CD14-positive monocyte (primary cell): ENCODE data around the gene SLC10A4. TPM values are rescaled to one million over a fixed set of nuclear protein-coding genes. Genes with fewer than 3 reads are reported as not detected.

Experiments used
- DNase-seq, 3 donors: peaks; one replicate each; pipeline ENCODE4 v3.0.0-alpha.2; 2011 to 2022
- H2AFZ ChIP-seq: 2 replicates; pipeline ENCODE4 v1.6.0; 2012; ENCODE audit warnings: mild to moderate bottlenecking, low read depth, low read length, inconsistent platforms; ENCODE audit not compliant: insufficient read depth, poor library complexity, severe bottlenecking
- H3K27ac ChIP-seq, 2 donors: 1 replicate in 1 of 2; 2 replicates in 1 of 2; pipeline ENCODE4 v1.5.1; 2012 to 2013; ENCODE audit warnings: low read length in 2 of 2, control low read depth in 1 of 2, inconsistent platforms in 1 of 2, low read depth in 1 of 2, mild to moderate bottlenecking in 1 of 2
- H3K27me3 ChIP-seq, 2 donors: one replicate each; pipeline versions ENCODE4 v1.6.0 to v1.6.1; 2011 to 2013; ENCODE audit warnings: low read length in 2 of 2; ENCODE audit not compliant: control insufficient read depth in 2 of 2, insufficient read depth in 2 of 2
- H3K36me3 ChIP-seq, 2 donors: replicated peaks in 1 of 2; 1 replicate in 1 of 2; 2 replicates in 1 of 2; pipeline versions ENCODE4 v1.5.1 to v1.6.1; 2012 to 2013; ENCODE audit warnings: low read length in 2 of 2, control low read depth in 1 of 2, inconsistent platforms in 1 of 2, mild to moderate bottlenecking in 1 of 2; ENCODE audit not compliant: insufficient read depth in 2 of 2, control insufficient read depth in 1 of 2
- H3K4me1 ChIP-seq, 2 donors: 1 replicate in 1 of 2; 2 replicates in 1 of 2; pipeline versions ENCODE4 v1.5.1 to v1.6.1; 2012 to 2013; ENCODE audit warnings: low read length in 2 of 2, control low read depth in 1 of 2, inconsistent platforms in 1 of 2, mild to moderate bottlenecking in 1 of 2, moderate library complexity in 1 of 2; ENCODE audit not compliant: insufficient read depth in 2 of 2, control insufficient read depth in 1 of 2
- H3K4me2 ChIP-seq: replicated peaks from 2 replicates; pipeline ENCODE3; 2012; ENCODE audit warnings: low read length, moderate library complexity, mild to moderate bottlenecking; ENCODE audit not compliant: poor library complexity, severe bottlenecking; ENCODE audit errors: extremely low read depth
- H3K4me3 ChIP-seq, 3 experiments: fragments of 200-600 bp in 1 of 3; sonication (generic) in 1 of 3; replicated peaks in 1 of 3; 1 replicate in 2 of 3; 2 replicates in 1 of 3; pipeline ENCODE4 v1.5.1; 2011 to 2013; ENCODE audit warnings: low read length in 3 of 3, mild to moderate bottlenecking in 3 of 3, control low read depth in 2 of 3, low read depth in 2 of 3, inconsistent platforms in 1 of 3, moderate library complexity in 1 of 3
- H3K79me2 ChIP-seq: 2 replicates; pipeline ENCODE4 v1.6.0; 2012; ENCODE audit warnings: mild to moderate bottlenecking, control low read depth, inconsistent platforms, low read length, moderate library complexity; ENCODE audit not compliant: insufficient read depth
- H3K9ac ChIP-seq: 2 replicates; pipeline ENCODE4 v1.6.0; 2017; ENCODE audit warnings: low read length, mild to moderate bottlenecking; ENCODE audit not compliant: insufficient read depth, poor library complexity, severe bottlenecking
- H3K9me3 ChIP-seq, 2 donors: replicated peaks in 1 of 2; 1 replicate in 1 of 2; 2 replicates in 1 of 2; pipeline versions ENCODE4 v1.5.1 to v1.6.1; 2012 to 2013; ENCODE audit warnings: low read length in 2 of 2, control low read depth in 1 of 2; ENCODE audit not compliant: control insufficient read depth in 1 of 2, insufficient read depth in 1 of 2
- H4K20me1 ChIP-seq: 2 replicates; pipeline ENCODE4 v1.6.0; 2012; ENCODE audit warnings: mild to moderate bottlenecking, low read length, control low read depth, moderate library complexity; ENCODE audit not compliant: insufficient read depth
- H3K27ac Mint-ChIP-seq, 7 donors: one replicate each; pipeline ENCODE4 v1.8.0; 2020; ENCODE audit warnings: mild to moderate bottlenecking in 7 of 7, mixed read lengths in 7 of 7, moderate library complexity in 6 of 7, inconsistent platforms in 2 of 7
- H3K27me3 Mint-ChIP-seq, 3 donors: one replicate each; pipeline ENCODE4 v1.8.0; 2021 to 2022; ENCODE audit warnings: low read depth in 3 of 3, mild to moderate bottlenecking in 3 of 3, mixed read lengths in 3 of 3, moderate library complexity in 3 of 3, inconsistent platforms in 1 of 3
- H3K36me3 Mint-ChIP-seq, 2 donors: one replicate each; pipeline ENCODE4 v1.8.0; 2020; ENCODE audit warnings: mixed read lengths in 2 of 2, inconsistent platforms in 1 of 2, mild to moderate bottlenecking in 1 of 2
- H3K4me1 Mint-ChIP-seq: one replicate; pipeline ENCODE4 v1.8.0; 2020; ENCODE audit warnings: mild to moderate bottlenecking, mixed read lengths
- H3K4me3 Mint-ChIP-seq, 2 donors: one replicate each; pipeline ENCODE4 v1.8.0; 2020; ENCODE audit warnings: mild to moderate bottlenecking in 2 of 2, mixed read lengths in 2 of 2, moderate library complexity in 1 of 2
- H3K9me3 Mint-ChIP-seq, 7 donors: one replicate each; pipeline ENCODE4 v1.8.0; 2020 to 2022; ENCODE audit warnings: mixed read lengths in 7 of 7, mild to moderate bottlenecking in 6 of 7, moderate library complexity in 6 of 7, inconsistent platforms in 2 of 7
- CTCF ChIP-seq: fragments of 200-600 bp; IDR thresholded peaks from one replicate; pipeline ENCODE4 v1.8.0; 2022; ENCODE audit warnings: antibody characterized with exemption, mild to moderate bottlenecking
- WGBS: methylation state at CpG from one replicate; pipeline ENCODE4 v1.1.5; 2013; ENCODE audit warnings: missing lambda C conversion rate; ENCODE audit not compliant: insufficient coverage; 5-methylcytosine and 5-hydroxymethylcytosine counted together
- intact Hi-C, 2 donors: fragments of 100-400 bp; cut with micrococcal nuclease; formaldehyde crosslinking; loops; one replicate each; pipeline versions ENCODE4 v1.15.0 to v1.15.1; 2023
- polyA plus RNA-seq, 3 donors: library from polyadenylated mRNA; depleted of rRNA in 1 of 3; unstranded in 2 of 3; stranded (reverse) in 1 of 3; fragments of 300-500 nt in 2 of 3; fragments of >200 nt in 1 of 3; fragmentation: Illumina TruSeq in 2 of 3; gene quantifications; 1 replicate in 2 of 3; 2 replicates in 1 of 3; pipeline ENCODE4 v1.2.3, GENCODE V29; 2012 to 2021

SLC10A4 gene
- polyA plus RNA-seq, 3 donors = not detected

- DNase-seq = no peak
- TF ChIP-seq CTCF = no peak
- Mint-ChIP-seq H3K36me3 (peaks cover 7 to 15% of the 10 kb centered on the region in 2 donors), H3K9me3 (peaks cover 0 to 23% (median 14%) of the 10 kb centered on the region in 7 donors), H3K4me3 (peak overlapping the region; percentile 76 to 93), H3K27me3 (peaks cover 81 to 82% (median 82%) of the 10 kb centered on the region in 3 donors), H3K27ac (no peak overlapping the region), H3K4me1 (peaks cover 23% of the 10 kb centered on the region)
- 18% methylated on average over 18 of the region's 22 CpGs for WGBS
- H3K27me3 ChIP-seq = peaks cover 79 to 91% of the 10 kb centered on the region in 2 donors
- H3K79me2 ChIP-seq = no peaks in the 10 kb centered on the region
- H3K9me3 ChIP-seq = peaks cover 0 to 26% of the 10 kb centered on the region in 2 donors
- H2AFZ ChIP-seq = peak overlapping the region; percentile 63
- no peak overlapping the region for H3K27ac ChIP-seq
- peak overlapping the region; percentile 72 for H3K4me2 ChIP-seq
- H3K9ac ChIP-seq = no peak overlapping the region
- H3K4me1 ChIP-seq = peaks cover 10 to 14% of the 10 kb centered on the region in 2 donors
- no peaks in the 10 kb centered on the region for H4K20me1 ChIP-seq
- peak overlapping the region in 1 of 3 experiments; percentile 63 for H3K4me3 ChIP-seq
- no peaks in the 10 kb centered on the region for H3K36me3 ChIP-seq
- intact Hi-C loops = no loop called here
These were observed 1.5 kb downstream of the SLC10A4 start for GRCh38 chr4:48484494-48485168.

- no peak overlapping the region for H3K4me3 ChIP-seq
- WGBS = 10% methylated on average over 13 of the region's 14 CpGs
- H3K9ac ChIP-seq = no peak overlapping the region
These were observed 6.5 kb downstream of the SLC10A4 start for GRCh38 chr4:48489683-48490011.

More at GRCh38 chr4:48489683-48490011, 6.5 kb downstream of the SLC10A4 start:
- peaks cover 64 to 80% of the 10 kb centered on the region in 2 donors for H3K27me3 ChIP-seq
- H3K36me3 ChIP-seq = no peaks in the 10 kb centered on the region
- DNase-seq = no peak
- no peak for TF ChIP-seq CTCF
- H3K79me2 ChIP-seq = no peaks in the 10 kb centered on the region
- peaks cover 3% of the 10 kb centered on the region in 2 donors for H3K9me3 ChIP-seq
- peaks cover 0 to 15% of the 10 kb centered on the region in 2 donors for H3K4me1 ChIP-seq
- H3K4me1 Mint-ChIP-seq = peaks cover 10% of the 10 kb centered on the region
- no peak overlapping the region for H3K27ac Mint-ChIP-seq
- peak overlapping the region; percentile 62 for H3K4me2 ChIP-seq
- H4K20me1 ChIP-seq = no peaks in the 10 kb centered on the region
- peaks cover 62 to 78% (median 69%) of the 10 kb centered on the region in 3 donors for H3K27me3 Mint-ChIP-seq
- peak overlapping the region in 1 of 2 donors; percentile 79 for H3K4me3 Mint-ChIP-seq
- H3K27ac ChIP-seq = no peak overlapping the region
- peak overlapping the region; percentile 39 for H2AFZ ChIP-seq
- H3K36me3 Mint-ChIP-seq = peaks cover 3% of the 10 kb centered on the region in 2 donors
- intact Hi-C loops = no loop called here
- peaks cover 0 to 15% (median 7%) of the 10 kb centered on the region in 7 donors for H3K9me3 Mint-ChIP-seq
